CD14-positive monocyte (primary cell): Measurements from ENCODE around the gene CHD6. TPM values are rescaled to one million over a fixed set of nuclear protein-coding genes. Genes with fewer than 3 reads are reported as not detected.

Experiments used
- DNase-seq, 3 donors: peaks; one replicate each; pipeline ENCODE4 v3.0.0-alpha.2; 2011 to 2022
- H2AFZ ChIP-seq: 2 replicates; pipeline ENCODE4 v1.6.0; 2012; ENCODE audit warnings: mild to moderate bottlenecking, low read depth, low read length, inconsistent platforms; ENCODE audit not compliant: insufficient read depth, poor library complexity, severe bottlenecking
- H3K27ac ChIP-seq, 2 donors: 1 replicate in 1 of 2; 2 replicates in 1 of 2; pipeline ENCODE4 v1.5.1; 2012 to 2013; ENCODE audit warnings: low read length in 2 of 2, control low read depth in 1 of 2, inconsistent platforms in 1 of 2, low read depth in 1 of 2, mild to moderate bottlenecking in 1 of 2
- H3K27me3 ChIP-seq, 2 donors: one replicate each; pipeline versions ENCODE4 v1.6.0 to v1.6.1; 2011 to 2013; ENCODE audit warnings: low read length in 2 of 2; ENCODE audit not compliant: control insufficient read depth in 2 of 2, insufficient read depth in 2 of 2
- H3K36me3 ChIP-seq, 2 donors: replicated peaks in 1 of 2; 1 replicate in 1 of 2; 2 replicates in 1 of 2; pipeline versions ENCODE4 v1.5.1 to v1.6.1; 2012 to 2013; ENCODE audit warnings: low read length in 2 of 2, control low read depth in 1 of 2, inconsistent platforms in 1 of 2, mild to moderate bottlenecking in 1 of 2; ENCODE audit not compliant: insufficient read depth in 2 of 2, control insufficient read depth in 1 of 2
- H3K4me1 ChIP-seq, 2 donors: 1 replicate in 1 of 2; 2 replicates in 1 of 2; pipeline versions ENCODE4 v1.5.1 to v1.6.1; 2012 to 2013; ENCODE audit warnings: low read length in 2 of 2, control low read depth in 1 of 2, inconsistent platforms in 1 of 2, mild to moderate bottlenecking in 1 of 2, moderate library complexity in 1 of 2; ENCODE audit not compliant: insufficient read depth in 2 of 2, control insufficient read depth in 1 of 2
- H3K4me2 ChIP-seq: replicated peaks from 2 replicates; pipeline ENCODE3; 2012; ENCODE audit warnings: low read length, moderate library complexity, mild to moderate bottlenecking; ENCODE audit not compliant: poor library complexity, severe bottlenecking; ENCODE audit errors: extremely low read depth
- H3K4me3 ChIP-seq, 3 experiments: fragments of 200-600 bp in 1 of 3; sonication (generic) in 1 of 3; replicated peaks in 1 of 3; 1 replicate in 2 of 3; 2 replicates in 1 of 3; pipeline ENCODE4 v1.5.1; 2011 to 2013; ENCODE audit warnings: low read length in 3 of 3, mild to moderate bottlenecking in 3 of 3, control low read depth in 2 of 3, low read depth in 2 of 3, inconsistent platforms in 1 of 3, moderate library complexity in 1 of 3
- H3K79me2 ChIP-seq: 2 replicates; pipeline ENCODE4 v1.6.0; 2012; ENCODE audit warnings: mild to moderate bottlenecking, control low read depth, inconsistent platforms, low read length, moderate library complexity; ENCODE audit not compliant: insufficient read depth
- H3K9ac ChIP-seq: 2 replicates; pipeline ENCODE4 v1.6.0; 2017; ENCODE audit warnings: low read length, mild to moderate bottlenecking; ENCODE audit not compliant: insufficient read depth, poor library complexity, severe bottlenecking
- H3K9me3 ChIP-seq, 2 donors: replicated peaks in 1 of 2; 1 replicate in 1 of 2; 2 replicates in 1 of 2; pipeline versions ENCODE4 v1.5.1 to v1.6.1; 2012 to 2013; ENCODE audit warnings: low read length in 2 of 2, control low read depth in 1 of 2; ENCODE audit not compliant: control insufficient read depth in 1 of 2, insufficient read depth in 1 of 2
- H4K20me1 ChIP-seq: 2 replicates; pipeline ENCODE4 v1.6.0; 2012; ENCODE audit warnings: mild to moderate bottlenecking, low read length, control low read depth, moderate library complexity; ENCODE audit not compliant: insufficient read depth
- H3K27ac Mint-ChIP-seq, 7 donors: one replicate each; pipeline ENCODE4 v1.8.0; 2020; ENCODE audit warnings: mild to moderate bottlenecking in 7 of 7, mixed read lengths in 7 of 7, moderate library complexity in 6 of 7, inconsistent platforms in 2 of 7
- H3K27me3 Mint-ChIP-seq, 3 donors: one replicate each; pipeline ENCODE4 v1.8.0; 2021 to 2022; ENCODE audit warnings: low read depth in 3 of 3, mild to moderate bottlenecking in 3 of 3, mixed read lengths in 3 of 3, moderate library complexity in 3 of 3, inconsistent platforms in 1 of 3
- H3K36me3 Mint-ChIP-seq, 2 donors: one replicate each; pipeline ENCODE4 v1.8.0; 2020; ENCODE audit warnings: mixed read lengths in 2 of 2, inconsistent platforms in 1 of 2, mild to moderate bottlenecking in 1 of 2
- H3K4me1 Mint-ChIP-seq: one replicate; pipeline ENCODE4 v1.8.0; 2020; ENCODE audit warnings: mild to moderate bottlenecking, mixed read lengths
- H3K4me3 Mint-ChIP-seq, 2 donors: one replicate each; pipeline ENCODE4 v1.8.0; 2020; ENCODE audit warnings: mild to moderate bottlenecking in 2 of 2, mixed read lengths in 2 of 2, moderate library complexity in 1 of 2
- H3K9me3 Mint-ChIP-seq, 7 donors: one replicate each; pipeline ENCODE4 v1.8.0; 2020 to 2022; ENCODE audit warnings: mixed read lengths in 7 of 7, mild to moderate bottlenecking in 6 of 7, moderate library complexity in 6 of 7, inconsistent platforms in 2 of 7
- CTCF ChIP-seq: fragments of 200-600 bp; IDR thresholded peaks from one replicate; pipeline ENCODE4 v1.8.0; 2022; ENCODE audit warnings: antibody characterized with exemption, mild to moderate bottlenecking
- WGBS: methylation state at CpG from one replicate; pipeline ENCODE4 v1.1.5; 2013; ENCODE audit warnings: missing lambda C conversion rate; ENCODE audit not compliant: insufficient coverage; 5-methylcytosine and 5-hydroxymethylcytosine counted together
- intact Hi-C, 2 donors: fragments of 100-400 bp; cut with micrococcal nuclease; formaldehyde crosslinking; loops; one replicate each; pipeline versions ENCODE4 v1.15.0 to v1.15.1; 2023
- polyA plus RNA-seq, 3 donors: library from polyadenylated mRNA; depleted of rRNA in 1 of 3; unstranded in 2 of 3; stranded (reverse) in 1 of 3; fragments of 300-500 nt in 2 of 3; fragments of >200 nt in 1 of 3; fragmentation: Illumina TruSeq in 2 of 3; gene quantifications; 1 replicate in 2 of 3; 2 replicates in 1 of 3; pipeline ENCODE4 v1.2.3, GENCODE V29; 2012 to 2021

CHD6 gene
- polyA plus RNA-seq, 3 donors = 12.9 to 19.6 (median 13.0) TPM

- no peak overlapping the region for H3K4me3 Mint-ChIP-seq
- no peak for DNase-seq
- no peaks in the 10 kb centered on the region for H3K36me3 Mint-ChIP-seq
- H3K9ac ChIP-seq = no peak overlapping the region
- H3K36me3 ChIP-seq = no peaks in the 10 kb centered on the region
- peaks cover 13% of the 10 kb centered on the region for H3K79me2 ChIP-seq
- H3K4me3 ChIP-seq = no peak overlapping the region
- no peaks in the 10 kb centered on the region for H3K27me3 ChIP-seq
- H4K20me1 ChIP-seq = peaks cover 11% of the 10 kb centered on the region
- peaks cover 7 to 14% (median 10%) of the 10 kb centered on the region in 3 donors for H3K27me3 Mint-ChIP-seq
- no peaks in the 10 kb centered on the region for H3K9me3 ChIP-seq
- no peak overlapping the region for H3K27ac ChIP-seq
- H3K27ac Mint-ChIP-seq = no peak overlapping the region
- no peak for TF ChIP-seq CTCF
- no peaks in the 10 kb centered on the region for H3K9me3 Mint-ChIP-seq
- H3K4me1 Mint-ChIP-seq = peaks cover 27% of the 10 kb centered on the region
- peaks cover 26 to 33% of the 10 kb centered on the region in 2 donors for H3K4me1 ChIP-seq
- 67% methylated on average over 1 of the region's 1 CpG for WGBS
- intact Hi-C loops = no loop called here
- no peak overlapping the region for H2AFZ ChIP-seq
- H3K4me2 ChIP-seq = no peak overlapping the region
Measured at GRCh38 chr20:41621421-41621820, 3.2 kb upstream of the CHD6 start.

GRCh38 chr20:41619360-41620100, 1.4 kb upstream of the CHD6 start:
- Mint-ChIP-seq H3K27ac (peak overlapping the region in 1 of 7 donors; percentile 20), H3K4me3 (peak overlapping the region; percentile 85 to 90), H3K9me3 (no peaks in the 10 kb centered on the region), H3K36me3 (no peaks in the 10 kb centered on the region), H3K27me3 (peaks cover 7 to 14% (median 10%) of the 10 kb centered on the region in 3 donors), H3K4me1 (peaks cover 40% of the 10 kb centered on the region)
- WGBS = no CpG with 5 or more reads among the region's 5 CpGs
- no peak for DNase-seq
- Histone ChIP-seq H3K9ac (no peak overlapping the region), H3K36me3 (no peaks in the 10 kb centered on the region), H3K79me2 (peaks cover 31% of the 10 kb centered on the region), H3K27me3 (no peaks in the 10 kb centered on the region), H3K9me3 (no peaks in the 10 kb centered on the region), H3K27ac (no peak overlapping the region), H4K20me1 (peaks cover 27% of the 10 kb centered on the region), H2AFZ (peak overlapping the region; percentile 78), H3K4me2 (peak overlapping the region; percentile 75), H3K4me1 (peaks cover 40 to 48% of the 10 kb centered on the region in 2 donors), H3K4me3 (peak overlapping the region in 1 of 3 experiments; percentile 81)
- no peak for TF ChIP-seq CTCF
- intact Hi-C loops = loop anchor here (2.0 to 10.0 kb wide), 2 partner anchors 13 to 75 kb away; no protein-coding TSS in a partner anchor
